ENCODE data around the gene ASCC2. TPM values are rescaled to one million over a fixed set of nuclear protein-coding genes. Genes with fewer than 3 reads are reported as not detected.

The ASCC2 gene
- total RNA-seq, 1 donor from 2014 or later, result 24.9 TPM

DNA sequence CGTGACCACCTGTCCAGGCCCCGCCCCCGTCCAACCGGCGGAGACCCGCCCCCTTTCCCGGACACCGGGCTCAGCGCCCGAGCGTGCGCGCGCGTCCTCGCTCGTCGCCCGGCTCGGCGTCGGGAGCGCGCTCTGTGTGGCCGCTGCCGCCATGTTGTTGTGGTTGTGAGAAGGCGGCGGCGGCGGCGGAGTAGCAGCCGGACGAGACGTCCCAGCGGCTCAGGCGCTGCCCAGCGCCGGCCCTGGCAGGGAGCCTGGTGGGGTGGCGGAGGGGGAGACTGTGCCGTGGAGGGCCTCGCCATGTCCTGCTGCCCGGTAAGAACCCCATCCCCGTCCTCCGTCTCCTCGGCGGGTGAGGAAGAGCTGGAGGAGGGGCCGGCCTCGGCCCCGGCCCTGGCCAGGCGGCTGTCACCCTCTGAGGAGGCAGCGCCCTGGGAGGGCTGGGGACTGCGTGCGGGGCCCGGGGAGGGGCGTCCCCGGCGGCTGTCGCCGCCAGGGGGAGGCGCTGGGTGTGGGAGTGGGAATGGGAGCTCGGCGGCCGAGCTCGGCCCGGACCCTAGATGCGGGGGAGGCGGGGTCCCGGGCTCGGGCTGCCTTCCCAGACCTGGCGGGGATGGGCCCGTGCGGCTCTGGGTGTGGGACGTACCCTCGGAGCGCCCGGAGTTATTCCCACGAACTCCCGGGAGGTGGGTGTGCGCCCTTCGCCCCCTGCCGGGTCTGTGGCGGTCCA, 45.1 kb upstream of the ASCC2 start, which contains the start of gene MTMR3:
TSS of gene MTMR3 (plus strand) at position 130 of the 730 bp plus-strand sequence. CDS start 87,886 bp downstream, outside the sequence.
- DNase-seq (ENCODE audit: low spot score in 2 of 2), result peak; percentile 76 to 96
- intact Hi-C loops (cut with DNase I), result loop anchor here (1.0 to 10.0 kb wide), 4 partner anchors 45 to 281 kb away; partner anchors contain the start of genes ASCC2, NF2, UQCR10 and ZMAT5
- Histone ChIP-seq H3K27ac (peak within 1 kb of the TSS; percentile 89 to 93), H3K27me3 (no peaks in the 10 kb centered on the region), H3K4me1 (peaks cover 0 to 7% of the 10 kb centered on the region in 2 donors), H3K4me3 (peak within 1 kb of the TSS; percentile 79 to 82), H3K36me3 (no peaks in the 10 kb centered on the region), H3K9me3 (no peaks in the 10 kb centered on the region)
- TF ChIP-seq, protein P1, sequence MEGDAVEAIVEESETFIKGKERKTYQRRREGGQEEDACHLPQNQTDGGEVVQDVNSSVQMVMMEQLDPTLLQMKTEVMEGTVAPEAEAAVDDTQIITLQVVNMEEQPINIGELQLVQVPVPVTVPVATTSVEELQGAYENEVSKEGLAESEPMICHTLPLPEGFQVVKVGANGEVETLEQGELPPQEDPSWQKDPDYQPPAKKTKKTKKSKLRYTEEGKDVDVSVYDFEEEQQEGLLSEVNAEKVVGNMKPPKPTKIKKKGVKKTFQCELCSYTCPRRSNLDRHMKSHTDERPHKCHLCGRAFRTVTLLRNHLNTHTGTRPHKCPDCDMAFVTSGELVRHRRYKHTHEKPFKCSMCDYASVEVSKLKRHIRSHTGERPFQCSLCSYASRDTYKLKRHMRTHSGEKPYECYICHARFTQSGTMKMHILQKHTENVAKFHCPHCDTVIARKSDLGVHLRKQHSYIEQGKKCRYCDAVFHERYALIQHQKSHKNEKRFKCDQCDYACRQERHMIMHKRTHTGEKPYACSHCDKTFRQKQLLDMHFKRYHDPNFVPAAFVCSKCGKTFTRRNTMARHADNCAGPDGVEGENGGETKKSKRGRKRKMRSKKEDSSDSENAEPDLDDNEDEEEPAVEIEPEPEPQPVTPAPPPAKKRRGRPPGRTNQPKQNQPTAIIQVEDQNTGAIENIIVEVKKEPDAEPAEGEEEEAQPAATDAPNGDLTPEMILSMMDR (IDR thresholded peaks at IDR 0.05), result peak; percentile 47 to 64 (median 61)

GRCh38 chr22:29882716-29883044, 44.6 kb upstream of the ASCC2 start:
- intact Hi-C loops (cut with DNase I), result loop anchor here (1.0 to 10.0 kb wide), 4 partner anchors 44 to 280 kb away; partner anchors contain the start of genes ASCC2, NF2, UQCR10 and ZMAT5
- Histone ChIP-seq H3K36me3 (no peaks in the 10 kb centered on the region), H3K27me3 (no peaks in the 10 kb centered on the region), H3K4me1 (peaks cover 0 to 7% of the 10 kb centered on the region in 2 donors), H3K27ac (peak overlapping the region in 1 of 2 donors; percentile 89), H3K9me3 (no peaks in the 10 kb centered on the region), H3K4me3 (peak overlapping the region; percentile 79 to 82)
- DNase-seq (ENCODE audit: low spot score in 2 of 2), result no peak
- TF ChIP-seq, protein P1 (IDR thresholded peaks at IDR 0.05), result no peak

DNA sequence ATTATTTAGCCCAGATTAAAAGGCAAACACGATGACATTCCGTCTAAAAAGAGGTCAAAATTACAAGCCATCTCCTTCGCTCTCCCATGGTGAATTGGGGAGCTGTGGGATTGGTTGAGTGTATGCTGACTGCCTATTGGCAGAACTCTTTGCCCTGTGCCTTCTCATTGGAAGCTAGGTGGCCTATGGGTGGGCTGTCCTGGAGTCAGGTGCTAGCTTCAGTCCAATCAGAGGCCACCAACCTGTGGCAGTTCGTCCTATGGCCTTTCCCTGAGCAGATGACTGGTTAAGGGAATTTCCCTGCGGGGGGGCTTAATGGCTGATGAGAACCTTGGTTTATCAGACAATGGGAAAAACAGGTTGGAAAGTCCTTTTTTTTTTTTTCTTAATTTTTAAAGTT, 41.7 kb upstream of the ASCC2 start:
- no peak for DNase-seq (ENCODE audit: low spot score in 2 of 2)
- intact Hi-C loops (cut with DNase I), result loop anchor here (5.0 to 10.0 kb wide), 2 partner anchors 125 to 277 kb away; partner anchors contain the start of gene NF2
- peaks cover 0 to 4% of the 10 kb centered on the region in 2 donors for H3K4me1 ChIP-seq
- no peaks in the 10 kb centered on the region for H3K36me3 ChIP-seq
- no peaks in the 10 kb centered on the region for H3K27me3 ChIP-seq
- no peak overlapping the region for H3K4me3 ChIP-seq
- no peaks in the 10 kb centered on the region for H3K9me3 ChIP-seq
- no peak overlapping the region for H3K27ac ChIP-seq
- TF ChIP-seq, protein P1 (IDR thresholded peaks at IDR 0.05), result no peak

DNA sequence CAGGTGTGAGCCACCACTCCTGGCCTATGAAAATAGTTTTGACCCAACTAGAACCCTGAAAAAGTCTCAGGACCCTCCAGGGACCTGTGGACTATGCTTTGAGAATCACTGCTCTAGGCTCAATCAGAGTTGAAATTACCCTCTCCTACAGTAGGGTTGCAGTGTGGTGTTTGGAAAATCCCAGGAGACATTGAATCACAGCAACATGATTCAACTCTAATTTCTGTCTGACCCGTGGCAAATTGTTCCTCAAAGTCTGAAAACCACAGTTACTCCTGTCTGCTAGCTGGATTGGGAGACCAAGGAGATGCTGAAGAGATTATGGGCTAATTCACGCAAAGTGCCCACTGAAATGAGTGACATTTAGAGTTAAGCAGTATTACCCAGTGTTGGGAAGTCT, 39.5 kb upstream of the ASCC2 start:
- Histone ChIP-seq H3K4me3 (no peak overlapping the region), H3K27me3 (no peaks in the 10 kb centered on the region), H3K27ac (no peak overlapping the region), H3K4me1 (no peaks in the 10 kb centered on the region), H3K9me3 (no peaks in the 10 kb centered on the region), H3K36me3 (no peaks in the 10 kb centered on the region)
- intact Hi-C loops (cut with DNase I), result no loop called here
- TF ChIP-seq, protein P1 (IDR thresholded peaks at IDR 0.05), result no peak
- no peak for DNase-seq (ENCODE audit: low spot score in 2 of 2)

GRCh38 chr22:29873943-29874342, 35.9 kb upstream of the ASCC2 start:
- no peaks in the 10 kb centered on the region for H3K4me1 ChIP-seq
- H3K4me3 ChIP-seq, result no peak overlapping the region
- no peak overlapping the region for H3K27ac ChIP-seq
- H3K9me3 ChIP-seq, result no peaks in the 10 kb centered on the region
- intact Hi-C loops (cut with DNase I), result no loop called here
- H3K27me3 ChIP-seq, result no peaks in the 10 kb centered on the region
- TF ChIP-seq, protein P1 (IDR thresholded peaks at IDR 0.05), result no peak
- no peak for DNase-seq (ENCODE audit: low spot score in 2 of 2)
- no peaks in the 10 kb centered on the region for H3K36me3 ChIP-seq
